ENCODE results near the gene OR2AK2.

- TF ChIP-seq, protein P1, sequence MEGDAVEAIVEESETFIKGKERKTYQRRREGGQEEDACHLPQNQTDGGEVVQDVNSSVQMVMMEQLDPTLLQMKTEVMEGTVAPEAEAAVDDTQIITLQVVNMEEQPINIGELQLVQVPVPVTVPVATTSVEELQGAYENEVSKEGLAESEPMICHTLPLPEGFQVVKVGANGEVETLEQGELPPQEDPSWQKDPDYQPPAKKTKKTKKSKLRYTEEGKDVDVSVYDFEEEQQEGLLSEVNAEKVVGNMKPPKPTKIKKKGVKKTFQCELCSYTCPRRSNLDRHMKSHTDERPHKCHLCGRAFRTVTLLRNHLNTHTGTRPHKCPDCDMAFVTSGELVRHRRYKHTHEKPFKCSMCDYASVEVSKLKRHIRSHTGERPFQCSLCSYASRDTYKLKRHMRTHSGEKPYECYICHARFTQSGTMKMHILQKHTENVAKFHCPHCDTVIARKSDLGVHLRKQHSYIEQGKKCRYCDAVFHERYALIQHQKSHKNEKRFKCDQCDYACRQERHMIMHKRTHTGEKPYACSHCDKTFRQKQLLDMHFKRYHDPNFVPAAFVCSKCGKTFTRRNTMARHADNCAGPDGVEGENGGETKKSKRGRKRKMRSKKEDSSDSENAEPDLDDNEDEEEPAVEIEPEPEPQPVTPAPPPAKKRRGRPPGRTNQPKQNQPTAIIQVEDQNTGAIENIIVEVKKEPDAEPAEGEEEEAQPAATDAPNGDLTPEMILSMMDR (IDR thresholded peaks at IDR 0.05), result no peak
- no peak for TF ChIP-seq POLR2AphosphoS5 (IDR thresholded peaks at IDR 0.05)
- no peak for TF ChIP-seq POLR2A (IDR thresholded peaks at IDR 0.05)
- no peak for TF ChIP-seq EP300 (IDR thresholded peaks at IDR 0.05)
These were observed 41.1 kb upstream of the OR2AK2 start for GRCh38 chr1:247923941-247924340.

All from suprapubic skin (tissue), 4 donors.